ENCODE results near the gene AFF2. TPM values are rescaled to one million over a fixed set of nuclear protein-coding genes. Genes with fewer than 3 reads are reported as not detected.

Gene AFF2
- total and polyA plus RNA-seq, 2 donors from 2014 or later = 0.09 to 5.7 TPM

- H3K9me3 ChIP-seq (ENCODE audit: control insufficient read depth in 2 of 3, insufficient read depth in 1 of 3, low read length in 3 of 3) = no peaks in the 10 kb centered on the region
- FAIRE-seq (no peak), DNase-seq (no peak)
- no peaks in the 10 kb centered on the region for H3K27me3 ChIP-seq (ENCODE audit: control insufficient read depth, insufficient read depth, low read length)
- no peak overlapping the region for H3K9ac ChIP-seq (ENCODE audit: low read length in 3 of 3)
- no peak overlapping the region for H3K27ac ChIP-seq (ENCODE audit: low read depth in 2 of 2, low read length in 2 of 2)
- no peaks in the 10 kb centered on the region for H3K4me1 ChIP-seq (ENCODE audit: control insufficient read depth in 2 of 3, insufficient read depth in 2 of 3, low read depth in 1 of 3, low read length in 3 of 3)
- no peaks in the 10 kb centered on the region for H3K36me3 ChIP-seq (ENCODE audit: control insufficient read depth in 2 of 3, insufficient read depth in 3 of 3, low read length in 3 of 3)
- no peak overlapping the region for H3K4me3 ChIP-seq (ENCODE audit: low read length in 3 of 3)
- no peak for TF ChIP-seq CTCF (IDR thresholded peaks at IDR 0.05; ENCODE audit: borderline replicate concordance, extremely low read depth, insufficient read depth)
- intact Hi-C loops (cut with DNase I) = no loop called here
These were observed 119.6 kb downstream of the AFF2 start for GRCh38 chrX:148620023-148620422.

DNA sequence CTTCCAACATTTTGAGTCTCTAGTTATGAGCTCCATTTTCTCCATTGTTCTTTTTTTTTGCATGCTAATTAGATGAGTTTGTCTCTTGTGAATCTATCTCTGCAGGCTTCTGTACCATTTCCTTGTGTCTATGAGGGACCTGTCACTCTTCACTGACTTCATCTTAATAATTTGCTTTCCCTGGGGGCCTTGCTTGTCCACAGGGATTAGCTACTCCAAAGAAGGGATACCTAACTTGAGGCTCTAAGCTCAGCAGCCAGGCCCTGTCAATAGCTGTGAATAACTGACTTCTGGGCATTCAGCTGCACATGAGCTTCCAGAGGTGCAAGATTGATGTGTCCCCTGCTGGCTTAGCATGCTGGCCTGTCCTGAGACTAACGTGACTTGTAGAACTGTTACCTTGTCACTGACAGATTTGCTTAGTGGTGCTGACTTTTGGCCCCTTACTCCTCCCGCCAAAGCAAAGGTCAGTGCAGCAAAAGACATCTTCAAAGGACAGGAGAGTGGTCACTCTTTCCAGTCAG is 124.6 kb downstream of the AFF2 start:
- no peak for DNase-seq
- Histone ChIP-seq H3K4me1 (ENCODE audit: control insufficient read depth in 2 of 3, insufficient read depth in 2 of 3, low read depth in 1 of 3, low read length in 3 of 3) (no peaks in the 10 kb centered on the region), H3K27me3 (ENCODE audit: control insufficient read depth, insufficient read depth, low read length) (no peaks in the 10 kb centered on the region), H3K9me3 (ENCODE audit: control insufficient read depth in 2 of 3, insufficient read depth in 1 of 3, low read length in 3 of 3) (no peaks in the 10 kb centered on the region), H3K9ac (ENCODE audit: low read length in 3 of 3) (no peak overlapping the region), H3K4me3 (ENCODE audit: low read length in 3 of 3) (no peak overlapping the region), H3K36me3 (ENCODE audit: control insufficient read depth in 2 of 3, insufficient read depth in 3 of 3, low read length in 3 of 3) (no peaks in the 10 kb centered on the region), H3K27ac (ENCODE audit: low read depth in 2 of 2, low read length in 2 of 2) (no peak overlapping the region)
- FAIRE-seq = no peak
- TF ChIP-seq CTCF (IDR thresholded peaks at IDR 0.05; ENCODE audit: borderline replicate concordance, extremely low read depth, insufficient read depth) = no peak
- intact Hi-C loops (cut with DNase I) = no loop called here

GRCh38 chrX:148628621-148629020 is 128.2 kb downstream of the AFF2 start:
- intact Hi-C loops (cut with DNase I) = no loop called here
- H3K4me1 ChIP-seq (ENCODE audit: control insufficient read depth in 2 of 3, insufficient read depth in 2 of 3, low read depth in 1 of 3, low read length in 3 of 3) = no peaks in the 10 kb centered on the region
- DNase-seq = no peak
- TF ChIP-seq CTCF (IDR thresholded peaks at IDR 0.05; ENCODE audit: borderline replicate concordance, extremely low read depth, insufficient read depth) = no peak
- H3K9me3 ChIP-seq (ENCODE audit: control insufficient read depth in 2 of 3, insufficient read depth in 1 of 3, low read length in 3 of 3) = no peaks in the 10 kb centered on the region
- no peak overlapping the region for H3K27ac ChIP-seq (ENCODE audit: low read depth in 2 of 2, low read length in 2 of 2)
- no peak for FAIRE-seq
- H3K36me3 ChIP-seq (ENCODE audit: control insufficient read depth in 2 of 3, insufficient read depth in 3 of 3, low read length in 3 of 3) = no peaks in the 10 kb centered on the region
- no peaks in the 10 kb centered on the region for H3K27me3 ChIP-seq (ENCODE audit: control insufficient read depth, insufficient read depth, low read length)
- no peak overlapping the region for H3K4me3 ChIP-seq (ENCODE audit: low read length in 3 of 3)
- no peak overlapping the region for H3K9ac ChIP-seq (ENCODE audit: low read length in 3 of 3)

DNA sequence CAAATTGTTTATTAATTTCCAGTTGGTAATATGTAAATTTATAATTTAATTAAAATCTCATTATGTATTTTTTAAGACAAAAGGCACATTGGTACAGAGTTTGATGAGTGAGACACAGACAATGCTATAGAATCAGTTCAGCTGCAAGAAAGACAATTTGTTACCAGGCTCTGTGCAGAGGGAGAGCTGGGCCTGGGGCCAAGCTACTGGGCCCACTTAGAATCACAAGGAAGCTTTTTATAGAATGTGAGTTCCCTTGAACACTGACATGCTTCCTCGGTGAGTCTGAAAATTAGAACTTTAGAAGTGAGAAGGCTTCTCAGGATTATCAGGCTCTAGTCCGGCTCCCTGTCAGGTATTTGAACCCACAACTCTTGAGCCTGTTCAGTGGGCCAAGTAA is 129.0 kb downstream of the AFF2 start:
- H3K9me3 ChIP-seq (ENCODE audit: control insufficient read depth in 2 of 3, insufficient read depth in 1 of 3, low read length in 3 of 3) = no peaks in the 10 kb centered on the region
- intact Hi-C loops (cut with DNase I) = no loop called here
- DNase-seq (no peak), FAIRE-seq (no peak)
- no peaks in the 10 kb centered on the region for H3K4me1 ChIP-seq (ENCODE audit: control insufficient read depth in 2 of 3, insufficient read depth in 2 of 3, low read depth in 1 of 3, low read length in 3 of 3)
- TF ChIP-seq CTCF (IDR thresholded peaks at IDR 0.05; ENCODE audit: borderline replicate concordance, extremely low read depth, insufficient read depth) = no peak
- H3K9ac ChIP-seq (ENCODE audit: low read length in 3 of 3) = no peak overlapping the region
- H3K36me3 ChIP-seq (ENCODE audit: control insufficient read depth in 2 of 3, insufficient read depth in 3 of 3, low read length in 3 of 3) = no peaks in the 10 kb centered on the region
- no peak overlapping the region for H3K27ac ChIP-seq (ENCODE audit: low read depth in 2 of 2, low read length in 2 of 2)
- no peak overlapping the region for H3K4me3 ChIP-seq (ENCODE audit: low read length in 3 of 3)
- H3K27me3 ChIP-seq (ENCODE audit: control insufficient read depth, insufficient read depth, low read length) = no peaks in the 10 kb centered on the region
